ENCODE results near the gene BPHL. TPM values are rescaled to one million over a fixed set of nuclear protein-coding genes. Genes with fewer than 3 reads are reported as not detected.

BPHL gene
- total RNA-seq, 2 experiments from 2014 or later = 9.7 to 20.9 TPM

- Histone ChIP-seq H4K20me1 (ENCODE audit: insufficient read depth, low read length) (no peaks in the 10 kb centered on the region), H3K4me2 (ENCODE audit: low read length) (no peak overlapping the region), H2AFZ (ENCODE audit: low read length) (no peak overlapping the region), H3K9me2 (ENCODE audit: insufficient read depth, low read length) (no peaks in the 10 kb centered on the region), H3K9me3 (ENCODE audit: low read length) (peaks cover 40% of the 10 kb centered on the region), H3K27ac (ENCODE audit: low read depth, low read length, poor library complexity, severe bottlenecking) (no peak overlapping the region), H3K79me2 (ENCODE audit: insufficient read depth, low read depth, low read length) (no peaks in the 10 kb centered on the region), H3K4me1 (ENCODE audit: insufficient read depth, low read length, poor library complexity, severe bottlenecking) (no peaks in the 10 kb centered on the region), H3K4me3 (ENCODE audit: low read depth, low read length, poor library complexity, severe bottlenecking) (no peak overlapping the region), H3K36me3 (ENCODE audit: insufficient read depth, low read length) (peaks cover 88% of the 10 kb centered on the region)
- ChIA-PET CTCF (ENCODE audit: unreplicated experiment) (interaction anchor here (1.1 kb wide), 1 partner anchor 10 kb away, joined by 3 read pairs; no protein-coding TSS in a partner anchor), POLR2A (interaction anchor here (1.3 to 3.0 kb wide), 3 partner anchors 11 to 16 kb away, joined by 5 to 15 read pairs (median 5); no protein-coding TSS in a partner anchor)
- no peak for DNase-seq (ENCODE audit: low spot score)
- no TSS peak for BruUV-seq (replicated peaks)
- intact Hi-C loops (cut with micrococcal nuclease; ENCODE audit: unreplicated experiment) = no loop called here
- TF ChIP-seq EZH2phosphoT487 (IDR thresholded peaks at IDR 0.05; ENCODE audit: borderline replicate concordance, low read depth, low read length) (no peak), CTCF (conservative IDR thresholded peaks at IDR 0.05; ENCODE audit: low read length) (no peak)
Observed at GRCh38 chr6:3086282-3086946, 32.1 kb upstream of the BPHL start.

- Histone ChIP-seq H3K4me1 (ENCODE audit: insufficient read depth, low read length, poor library complexity, severe bottlenecking) (no peaks in the 10 kb centered on the region), H3K4me3 (ENCODE audit: low read depth, low read length, poor library complexity, severe bottlenecking) (no peak overlapping the region), H4K20me1 (ENCODE audit: insufficient read depth, low read length) (no peaks in the 10 kb centered on the region), H3K36me3 (ENCODE audit: insufficient read depth, low read length) (peaks cover 70% of the 10 kb centered on the region), H3K4me2 (ENCODE audit: low read length) (no peak overlapping the region), H3K9me3 (ENCODE audit: low read length) (peaks cover 40% of the 10 kb centered on the region), H3K79me2 (ENCODE audit: insufficient read depth, low read depth, low read length) (no peaks in the 10 kb centered on the region), H3K27ac (ENCODE audit: low read depth, low read length, poor library complexity, severe bottlenecking) (no peak overlapping the region), H2AFZ (ENCODE audit: low read length) (no peak overlapping the region), H3K9me2 (ENCODE audit: insufficient read depth, low read length) (no peaks in the 10 kb centered on the region)
- no peak for DNase-seq (ENCODE audit: low spot score)
- ChIA-PET CTCF (ENCODE audit: unreplicated experiment) (no interaction called here), POLR2A (no interaction called here)
- BruUV-seq (replicated peaks) = no TSS peak
- TF ChIP-seq EZH2phosphoT487 (IDR thresholded peaks at IDR 0.05; ENCODE audit: borderline replicate concordance, low read depth, low read length) (no peak), CTCF (conservative IDR thresholded peaks at IDR 0.05; ENCODE audit: low read length) (no peak)
- intact Hi-C loops (cut with micrococcal nuclease; ENCODE audit: unreplicated experiment) = no loop called here
Observed at GRCh38 chr6:3088446-3088845, 30.1 kb upstream of the BPHL start.

- BruUV-seq (replicated peaks) = no TSS peak
- Histone ChIP-seq H3K4me1 (ENCODE audit: insufficient read depth, low read length, poor library complexity, severe bottlenecking) (no peaks in the 10 kb centered on the region), H3K4me2 (ENCODE audit: low read length) (no peak overlapping the region), H4K20me1 (ENCODE audit: insufficient read depth, low read length) (no peaks in the 10 kb centered on the region), H3K4me3 (ENCODE audit: low read depth, low read length, poor library complexity, severe bottlenecking) (no peak overlapping the region), H3K9me3 (ENCODE audit: low read length) (peaks cover 42% of the 10 kb centered on the region), H3K27ac (ENCODE audit: low read depth, low read length, poor library complexity, severe bottlenecking) (no peak overlapping the region), H2AFZ (ENCODE audit: low read length) (no peak overlapping the region), H3K36me3 (ENCODE audit: insufficient read depth, low read length) (peaks cover 67% of the 10 kb centered on the region), H3K79me2 (ENCODE audit: insufficient read depth, low read depth, low read length) (no peaks in the 10 kb centered on the region), H3K9me2 (ENCODE audit: insufficient read depth, low read length) (no peaks in the 10 kb centered on the region)
- intact Hi-C loops (cut with micrococcal nuclease; ENCODE audit: unreplicated experiment) = no loop called here
- no peak for DNase-seq (ENCODE audit: low spot score)
- ChIA-PET CTCF (ENCODE audit: unreplicated experiment) (no interaction called here), POLR2A (no interaction called here)
- no peak for TF ChIP-seq CTCF (conservative IDR thresholded peaks at IDR 0.05; ENCODE audit: low read length)
Observed at GRCh38 chr6:3088968-3089367, 29.5 kb upstream of the BPHL start.
